ENCODE measurements around the gene DIABLO. TPM values are rescaled to one million over a fixed set of nuclear protein-coding genes. Genes with fewer than 3 reads are reported as not detected.

Gene DIABLO
- total RNA-seq, 1 experiment from 2014 or later: 74.6 TPM

- Histone ChIP-seq H2BK20ac (ENCODE audit: low read depth, low read length, poor library complexity, severe bottlenecking) (no peak overlapping the region), H3K79me2 (ENCODE audit: insufficient read depth, low read length) (no peaks in the 10 kb centered on the region), H2BK15ac (ENCODE audit: low read depth, low read length) (no peak overlapping the region), H3K79me1 (ENCODE audit: insufficient read depth, low read depth, low read length, poor library complexity, severe bottlenecking) (no peaks in the 10 kb centered on the region), H3K4ac (ENCODE audit: low read depth, low read length) (no peak overlapping the region), H3K23ac (ENCODE audit: insufficient read length, low read depth, low read length) (no peak overlapping the region), H3K27me3 (ENCODE audit: insufficient read depth, low read length) (no peaks in the 10 kb centered on the region), H2AFZ (ENCODE audit: low read length) (no peak overlapping the region), H3K56ac (ENCODE audit: insufficient read length, low read depth, low read length) (no peak overlapping the region), H3K4me2 (ENCODE audit: insufficient read depth, insufficient read length, low read length) (no peak overlapping the region), H3K23me2 (ENCODE audit: insufficient read length, low read depth, low read length, poor library complexity, severe bottlenecking) (no peaks in the 10 kb centered on the region), H4K8ac (replicated peaks; ENCODE audit: insufficient read length, low read depth, low read length) (no peak overlapping the region), H3K4me1 (ENCODE audit: insufficient read depth, low read length) (no peaks in the 10 kb centered on the region), H3T11ph (ENCODE audit: low read length) (no peak overlapping the region), H2BK5ac (ENCODE audit: insufficient read length, low read length) (no peak overlapping the region), H2AK5ac (ENCODE audit: insufficient read length, low read length) (no peak overlapping the region), H3K14ac (ENCODE audit: insufficient read depth, low read length) (no peak overlapping the region), H3K9me3 (ENCODE audit: control insufficient read depth, low read depth, low read length) (no peaks in the 10 kb centered on the region), H4K5ac (ENCODE audit: insufficient read length, low read depth, low read length) (no peak overlapping the region), H2BK12ac (ENCODE audit: insufficient read length, low read depth, low read length) (no peak overlapping the region), H4K20me1 (ENCODE audit: control insufficient read depth, insufficient read depth, insufficient read length) (peaks cover 3% of the 10 kb centered on the region), H2BK120ac (ENCODE audit: low read depth, low read length, poor library complexity, severe bottlenecking) (no peak overlapping the region), H3K18ac (ENCODE audit: insufficient read length, low read depth, low read length) (no peak overlapping the region), H3K9ac (ENCODE audit: extremely low read depth, insufficient read length, low read length) (no peak overlapping the region), H3K27ac (ENCODE audit: insufficient read length, low read depth, low read length) (no peak overlapping the region), H4K91ac (ENCODE audit: insufficient read length, low read depth, low read length) (no peak overlapping the region)
- Mint-ChIP-seq H3K9me3 (peaks cover 4 to 10% of the 10 kb centered on the region in 2 experiments), H3K4me3 (no peak overlapping the region), H3K36me3 (ENCODE audit: insufficient read depth in 1 of 3, low read depth in 3 of 3) (no peaks in the 10 kb centered on the region; a peak in 1 of 7 replicates), H3K27me3 (ENCODE audit: low read depth) (0 out of 2 replicates have a peak, but pooled peaks cover 5% of the 10 kb centered on the region), H3K27ac (no peak overlapping the region; a peak in 1 of 7 replicates), H3K4me1 (peaks cover 0 to 6% of the 10 kb centered on the region in 2 experiments; a peak in 1 of 4 replicates)
- WGBS (ENCODE audit: extremely low coverage, insufficient read length, low lambda C conversion rate): no CpG with 5 or more reads among the region's 18 CpGs
- peak; percentile 91 for TF ChIP-seq CTCF (conservative IDR thresholded peaks at IDR 0.05)
- DNase-seq: peak; percentile 91
Observed at GRCh38 chr12:122190842-122191668, 34.8 kb downstream of the DIABLO start.
